HG03565 (cell line): ENCODE results near the gene WBP1L.
"Not testable (repeated sequence)": the region's sequence is repeated elsewhere in the genome, so short reads cannot be mapped to it uniquely, and the experiment has no call there.

Experiments used
- ATAC-seq: cut with Tn5 transposase; IDR thresholded peaks from one replicate; pipeline ENCODE4 v1.9.1; 2021; ENCODE audit warnings: mild to moderate bottlenecking, moderate library complexity; ENCODE audit not compliant: unreplicated experiment

WBP1L gene

GRCh38 chr10:102721954-102722353, 21.8 kb upstream of the WBP1L start:
- ATAC-seq: no peak

GRCh38 chr10:102723989-102724388, 19.8 kb upstream of the WBP1L start:
- ATAC-seq: no peak

GRCh38 chr10:102726274-102726673, 17.5 kb upstream of the WBP1L start:
- ATAC-seq: no peak

- no peak for ATAC-seq
These were observed 16.5 kb upstream of the WBP1L start for GRCh38 chr10:102727037-102727818.

GRCh38 chr10:102729029-102730026, 14.4 kb upstream of the WBP1L start:
- ATAC-seq: no peak

- ATAC-seq: no peak
These were observed 12.4 kb upstream of the WBP1L start for GRCh38 chr10:102731222-102731800.

GRCh38 chr10:102732661-102733060, 11.1 kb upstream of the WBP1L start:
- ATAC-seq: no peak

- no peak for ATAC-seq
These were observed 8.6 kb upstream of the WBP1L start for GRCh38 chr10:102735065-102735562.

GRCh38 chr10:102738692-102739121, 5.0 kb upstream of the WBP1L start:
- ATAC-seq: no peak

GRCh38 chr10:102740229-102740628, 3.5 kb upstream of the WBP1L start:
- ATAC-seq: no peak

GRCh38 chr10:102741726-102742237, 2.0 kb upstream of the WBP1L start:
- no peak for ATAC-seq

- not testable (repeated sequence) for ATAC-seq
These were observed 1.4 kb upstream of the WBP1L start for GRCh38 chr10:102742313-102742712.

- ATAC-seq: no peak
These were observed 615 bp upstream of the WBP1L start for GRCh38 chr10:102743078-102743587.

- no peak for ATAC-seq
These were observed 765 bp downstream of the WBP1L start for GRCh38 chr10:102744374-102745051.

GRCh38 chr10:102745157-102745556, 1.4 kb downstream of the WBP1L start:
- no peak for ATAC-seq

GRCh38 chr10:102752266-102752930, 8.7 kb downstream of the WBP1L start:
- ATAC-seq: no peak

- no peak for ATAC-seq
These were observed 9.4 kb downstream of the WBP1L start for GRCh38 chr10:102752934-102753664.

- no peak for ATAC-seq
These were observed 10.0 kb downstream of the WBP1L start for GRCh38 chr10:102753718-102754117.

- ATAC-seq: no peak
These were observed 13.6 kb downstream of the WBP1L start for GRCh38 chr10:102757323-102757722.
